Measurements from ENCODE around the gene ARL5C. TPM values are rescaled to one million over a fixed set of nuclear protein-coding genes. Genes with fewer than 3 reads are reported as not detected.
"Not testable (repeated sequence)": the region's sequence is repeated elsewhere in the genome, so short reads cannot be mapped to it uniquely, and the experiment has no call there.

The ARL5C gene
- polyA plus RNA-seq, 1 donor (not counting 4 experiments of a cell fraction or from before 2014, with no cell fraction given): not detected

DNA sequence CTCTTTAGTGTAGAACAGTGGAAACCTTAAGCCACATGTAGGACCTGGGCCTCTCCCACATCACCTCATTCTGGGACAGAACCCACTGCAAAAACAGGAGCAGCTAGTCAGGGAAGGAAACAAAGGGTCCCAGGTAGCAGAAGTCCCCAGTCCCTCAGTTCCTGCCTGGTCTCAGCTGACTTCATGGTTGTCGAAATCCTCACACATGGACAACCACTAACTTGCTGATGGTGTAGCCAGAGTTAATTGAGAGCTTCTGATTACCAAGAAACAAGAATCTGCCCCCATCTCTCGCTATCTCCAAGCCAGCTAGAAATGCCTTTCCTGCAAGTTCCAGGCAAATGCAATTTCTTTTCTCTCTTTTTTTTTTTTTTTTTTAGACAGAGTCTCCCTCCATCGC, 3.6 kb upstream of the ARL5C start:
- H3K36me3 ChIP-seq (ENCODE audit: control insufficient read depth in 2 of 2, extremely low read depth in 1 of 2, insufficient read depth in 2 of 2, low read length in 2 of 2): no peaks in the 10 kb centered on the region
- no peak overlapping the region for H2AFZ ChIP-seq (ENCODE audit: control insufficient read depth, low read length)
- H3K4me3 ChIP-seq (ENCODE audit: control insufficient read depth in 2 of 3, extremely low read depth in 1 of 3, insufficient read depth in 2 of 3, low read depth in 1 of 3, low read length in 3 of 3): no peak overlapping the region
- peaks cover 9% of the 10 kb centered on the region for H3K4me1 ChIP-seq (ENCODE audit: control insufficient read depth, extremely low read depth, insufficient read depth, low read length)
- no peaks in the 10 kb centered on the region for H4K20me1 ChIP-seq (ENCODE audit: control insufficient read depth, extremely low read depth, insufficient read depth, low read length)
- H3K27ac ChIP-seq (ENCODE audit: control insufficient read depth, insufficient read depth, low read length): no peak overlapping the region
- dilution Hi-C loops (cut with MboI; ENCODE audit: extremely low pct_ligation_motif_present, low sequenced_read_pairs): no loop called here
- no peaks in the 10 kb centered on the region for H3K9me3 ChIP-seq (ENCODE audit: control insufficient read depth, low read depth, low read length)
- no peak for DNase-seq (ENCODE audit: low read depth, low spot score)
- H3K4me2 ChIP-seq (ENCODE audit: control insufficient read depth, extremely low read depth, insufficient read depth, low read depth, low read length): no peak overlapping the region
- H3K9ac ChIP-seq (ENCODE audit: control insufficient read depth, extremely low read depth, insufficient read depth, low read length): no peak overlapping the region
- no peaks in the 10 kb centered on the region for H3K9me1 ChIP-seq (ENCODE audit: control insufficient read depth, extremely low read depth, insufficient read depth, low read length)
- TF ChIP-seq, protein P1, sequence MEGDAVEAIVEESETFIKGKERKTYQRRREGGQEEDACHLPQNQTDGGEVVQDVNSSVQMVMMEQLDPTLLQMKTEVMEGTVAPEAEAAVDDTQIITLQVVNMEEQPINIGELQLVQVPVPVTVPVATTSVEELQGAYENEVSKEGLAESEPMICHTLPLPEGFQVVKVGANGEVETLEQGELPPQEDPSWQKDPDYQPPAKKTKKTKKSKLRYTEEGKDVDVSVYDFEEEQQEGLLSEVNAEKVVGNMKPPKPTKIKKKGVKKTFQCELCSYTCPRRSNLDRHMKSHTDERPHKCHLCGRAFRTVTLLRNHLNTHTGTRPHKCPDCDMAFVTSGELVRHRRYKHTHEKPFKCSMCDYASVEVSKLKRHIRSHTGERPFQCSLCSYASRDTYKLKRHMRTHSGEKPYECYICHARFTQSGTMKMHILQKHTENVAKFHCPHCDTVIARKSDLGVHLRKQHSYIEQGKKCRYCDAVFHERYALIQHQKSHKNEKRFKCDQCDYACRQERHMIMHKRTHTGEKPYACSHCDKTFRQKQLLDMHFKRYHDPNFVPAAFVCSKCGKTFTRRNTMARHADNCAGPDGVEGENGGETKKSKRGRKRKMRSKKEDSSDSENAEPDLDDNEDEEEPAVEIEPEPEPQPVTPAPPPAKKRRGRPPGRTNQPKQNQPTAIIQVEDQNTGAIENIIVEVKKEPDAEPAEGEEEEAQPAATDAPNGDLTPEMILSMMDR (optimal IDR thresholded peaks at IDR 0.05 in 1 of 3, IDR thresholded peaks at IDR 0.05 in 1 of 3, conservative IDR thresholded peaks at IDR 0.05 in 1 of 3; ENCODE audit: extremely low read depth in 1 of 3, insufficient read depth in 2 of 3, low read length in 3 of 3): no peak
- no peak for TF ChIP-seq EZH2 (IDR thresholded peaks at IDR 0.05; ENCODE audit: low read length)
- H3K79me2 ChIP-seq (ENCODE audit: control insufficient read depth, insufficient read depth, low read length): no peaks in the 10 kb centered on the region
- no peak for FAIRE-seq
- peaks cover 10% of the 10 kb centered on the region for H3K27me3 ChIP-seq (ENCODE audit: control insufficient read depth, extremely low read depth, insufficient read depth, low read length)

DNA sequence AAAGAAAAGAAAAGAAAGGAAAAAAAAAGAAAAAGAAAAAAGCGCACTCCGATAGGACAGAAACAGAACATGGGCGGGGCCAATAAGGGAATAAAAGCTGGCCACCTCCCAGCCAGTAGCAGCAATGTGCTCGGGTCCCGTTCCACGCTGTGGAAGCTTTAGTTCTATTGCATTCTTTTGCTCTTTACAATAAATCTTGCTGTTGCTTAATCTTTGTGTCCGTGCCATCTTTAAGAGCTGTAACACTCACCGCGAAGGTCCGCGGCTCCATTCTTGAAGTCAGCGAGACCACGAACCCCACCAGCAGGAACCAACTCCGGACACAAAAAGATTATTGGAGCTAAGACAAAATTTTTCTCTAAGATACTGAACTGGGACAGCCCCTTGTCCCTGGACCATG, 3.1 kb upstream of the ARL5C start:
- TF ChIP-seq EZH2 (IDR thresholded peaks at IDR 0.05; ENCODE audit: low read length): no peak
- TF ChIP-seq, protein P1 (optimal IDR thresholded peaks at IDR 0.05 in 1 of 3, IDR thresholded peaks at IDR 0.05 in 1 of 3, conservative IDR thresholded peaks at IDR 0.05 in 1 of 3; ENCODE audit: extremely low read depth in 1 of 3, insufficient read depth in 2 of 3, low read length in 3 of 3): no peak
- Histone ChIP-seq H3K9me1 (ENCODE audit: control insufficient read depth, extremely low read depth, insufficient read depth, low read length) (no peaks in the 10 kb centered on the region), H3K4me1 (ENCODE audit: control insufficient read depth, extremely low read depth, insufficient read depth, low read length) (peaks cover 9% of the 10 kb centered on the region), H4K20me1 (ENCODE audit: control insufficient read depth, extremely low read depth, insufficient read depth, low read length) (no peaks in the 10 kb centered on the region), H3K79me2 (ENCODE audit: control insufficient read depth, insufficient read depth, low read length) (no peaks in the 10 kb centered on the region), H3K27me3 (ENCODE audit: control insufficient read depth, extremely low read depth, insufficient read depth, low read length) (peaks cover 10% of the 10 kb centered on the region), H2AFZ (ENCODE audit: control insufficient read depth, low read length) (no peak overlapping the region), H3K36me3 (ENCODE audit: control insufficient read depth in 2 of 2, extremely low read depth in 1 of 2, insufficient read depth in 2 of 2, low read length in 2 of 2) (no peaks in the 10 kb centered on the region), H3K27ac (ENCODE audit: control insufficient read depth, insufficient read depth, low read length) (no peak overlapping the region), H3K4me3 (ENCODE audit: control insufficient read depth in 2 of 3, extremely low read depth in 1 of 3, insufficient read depth in 2 of 3, low read depth in 1 of 3, low read length in 3 of 3) (no peak overlapping the region), H3K9ac (ENCODE audit: control insufficient read depth, extremely low read depth, insufficient read depth, low read length) (no peak overlapping the region), H3K9me3 (ENCODE audit: control insufficient read depth, low read depth, low read length) (no peaks in the 10 kb centered on the region), H3K4me2 (ENCODE audit: control insufficient read depth, extremely low read depth, insufficient read depth, low read depth, low read length) (no peak overlapping the region)
- DNase-seq (ENCODE audit: low read depth, low spot score) (no peak), FAIRE-seq (no peak)
- dilution Hi-C loops (cut with MboI; ENCODE audit: extremely low pct_ligation_motif_present, low sequenced_read_pairs): no loop called here

DNA sequence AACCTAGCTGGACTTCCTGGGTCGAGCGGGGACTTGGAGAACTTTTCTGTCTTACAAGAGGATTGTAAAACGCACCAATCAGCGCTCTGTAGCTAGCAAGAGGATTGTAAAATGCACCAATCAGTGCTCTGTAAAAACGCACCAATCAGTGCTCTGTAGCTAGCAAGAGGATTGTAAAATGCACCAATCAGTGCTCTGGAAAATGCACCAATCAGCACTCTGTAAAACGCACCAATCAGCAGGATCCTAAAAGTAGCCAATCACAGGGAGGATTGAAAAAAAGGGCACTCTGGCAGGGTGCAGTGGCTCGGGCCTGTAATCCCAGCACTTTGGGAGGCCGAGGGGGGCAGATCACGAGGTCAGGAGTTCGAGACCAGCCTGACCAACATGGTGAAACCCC, 2.5 kb upstream of the ARL5C start:
- H3K9ac ChIP-seq (ENCODE audit: control insufficient read depth, extremely low read depth, insufficient read depth, low read length); H4K20me1 ChIP-seq (ENCODE audit: control insufficient read depth, extremely low read depth, insufficient read depth, low read length); H3K27ac ChIP-seq (ENCODE audit: control insufficient read depth, insufficient read depth, low read length); dilution Hi-C loops (cut with MboI; ENCODE audit: extremely low pct_ligation_motif_present, low sequenced_read_pairs); H3K9me1 ChIP-seq (ENCODE audit: control insufficient read depth, extremely low read depth, insufficient read depth, low read length); H2AFZ ChIP-seq (ENCODE audit: control insufficient read depth, low read length); H3K4me3 ChIP-seq (ENCODE audit: control insufficient read depth in 2 of 3, extremely low read depth in 1 of 3, insufficient read depth in 2 of 3, low read depth in 1 of 3, low read length in 3 of 3); H3K36me3 ChIP-seq (ENCODE audit: control insufficient read depth in 2 of 2, extremely low read depth in 1 of 2, insufficient read depth in 2 of 2, low read length in 2 of 2); FAIRE-seq; H3K79me2 ChIP-seq (ENCODE audit: control insufficient read depth, insufficient read depth, low read length); DNase-seq (ENCODE audit: low read depth, low spot score); H3K4me2 ChIP-seq (ENCODE audit: control insufficient read depth, extremely low read depth, insufficient read depth, low read depth, low read length); H3K9me3 ChIP-seq (ENCODE audit: control insufficient read depth, low read depth, low read length); H3K4me1 ChIP-seq (ENCODE audit: control insufficient read depth, extremely low read depth, insufficient read depth, low read length): not testable (repeated sequence)
- peaks cover 10% of the 10 kb centered on the region for H3K27me3 ChIP-seq (ENCODE audit: control insufficient read depth, extremely low read depth, insufficient read depth, low read length)
